Choroid plexus epithelial cell (primary cell): ENCODE measurements around the gene DESI2.

Experiments used
- DNase-seq: peaks from one replicate; pipeline ENCODE4 v3.0.0-alpha.2; 2010; ENCODE audit warnings: low read depth
- H3K4me3 ChIP-seq: 2 replicates; pipeline ENCODE4 v1.5.1; 2011; ENCODE audit warnings: low read depth, mild to moderate bottlenecking, control low read depth, low read length, moderate library complexity
- TF ChIP-seq, protein P1 (sequence below): conservative IDR thresholded peaks from 2 replicates; pipeline ENCODE4 v1.5.1; 2011; ENCODE audit warnings: low read depth, mild to moderate bottlenecking, control low read depth, inconsistent platforms, low read length, moderate library complexity

Gene DESI2

DNA sequence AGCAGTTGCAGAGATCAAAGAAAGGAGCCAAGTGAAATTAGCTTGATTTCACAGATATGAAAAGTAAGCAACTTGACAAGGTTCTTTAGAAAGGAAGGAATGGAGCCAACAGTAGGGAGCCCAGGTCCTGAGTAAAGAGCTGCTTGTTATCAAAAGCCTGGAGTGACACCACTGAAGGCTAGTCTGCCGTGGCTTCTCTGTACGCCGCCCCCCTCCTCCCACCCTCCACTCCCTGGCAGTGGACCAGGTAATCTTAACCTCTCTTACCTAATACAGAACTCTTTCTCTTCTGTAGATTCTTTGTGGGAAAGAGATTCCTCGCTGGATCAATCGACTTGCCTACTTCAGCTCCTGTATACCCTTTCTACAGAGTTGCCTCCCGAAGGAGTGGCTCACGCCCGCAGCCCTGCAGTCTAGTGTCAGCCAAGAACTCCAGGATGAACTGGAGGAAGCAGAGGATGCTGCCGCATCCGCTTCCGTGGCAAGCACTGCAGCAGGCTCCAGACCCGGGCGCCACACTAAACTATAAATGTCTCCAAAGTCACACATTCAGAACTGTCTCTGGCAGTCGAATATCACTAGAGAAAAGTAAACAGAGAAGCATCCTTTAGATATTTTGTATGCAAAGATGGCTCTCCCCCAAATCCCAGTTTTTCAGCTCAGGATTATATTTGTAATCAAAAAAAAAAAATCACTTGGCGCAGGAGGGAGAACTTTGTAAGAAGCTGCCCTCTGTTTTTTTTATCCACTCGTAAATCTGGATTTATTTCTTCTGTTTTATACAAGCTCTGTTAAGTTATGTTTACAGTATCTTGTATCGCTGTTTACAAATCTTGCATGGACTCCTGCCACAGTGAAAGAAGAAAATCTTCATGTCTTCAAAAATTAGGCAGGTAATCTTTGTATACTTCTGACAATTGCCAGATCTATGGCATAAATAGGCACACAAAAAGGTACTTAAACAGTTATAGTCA is 52.6 kb downstream of the DESI2 start:
- no peak for DNase-seq
- TF ChIP-seq, protein P1, sequence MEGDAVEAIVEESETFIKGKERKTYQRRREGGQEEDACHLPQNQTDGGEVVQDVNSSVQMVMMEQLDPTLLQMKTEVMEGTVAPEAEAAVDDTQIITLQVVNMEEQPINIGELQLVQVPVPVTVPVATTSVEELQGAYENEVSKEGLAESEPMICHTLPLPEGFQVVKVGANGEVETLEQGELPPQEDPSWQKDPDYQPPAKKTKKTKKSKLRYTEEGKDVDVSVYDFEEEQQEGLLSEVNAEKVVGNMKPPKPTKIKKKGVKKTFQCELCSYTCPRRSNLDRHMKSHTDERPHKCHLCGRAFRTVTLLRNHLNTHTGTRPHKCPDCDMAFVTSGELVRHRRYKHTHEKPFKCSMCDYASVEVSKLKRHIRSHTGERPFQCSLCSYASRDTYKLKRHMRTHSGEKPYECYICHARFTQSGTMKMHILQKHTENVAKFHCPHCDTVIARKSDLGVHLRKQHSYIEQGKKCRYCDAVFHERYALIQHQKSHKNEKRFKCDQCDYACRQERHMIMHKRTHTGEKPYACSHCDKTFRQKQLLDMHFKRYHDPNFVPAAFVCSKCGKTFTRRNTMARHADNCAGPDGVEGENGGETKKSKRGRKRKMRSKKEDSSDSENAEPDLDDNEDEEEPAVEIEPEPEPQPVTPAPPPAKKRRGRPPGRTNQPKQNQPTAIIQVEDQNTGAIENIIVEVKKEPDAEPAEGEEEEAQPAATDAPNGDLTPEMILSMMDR = no peak

DNA sequence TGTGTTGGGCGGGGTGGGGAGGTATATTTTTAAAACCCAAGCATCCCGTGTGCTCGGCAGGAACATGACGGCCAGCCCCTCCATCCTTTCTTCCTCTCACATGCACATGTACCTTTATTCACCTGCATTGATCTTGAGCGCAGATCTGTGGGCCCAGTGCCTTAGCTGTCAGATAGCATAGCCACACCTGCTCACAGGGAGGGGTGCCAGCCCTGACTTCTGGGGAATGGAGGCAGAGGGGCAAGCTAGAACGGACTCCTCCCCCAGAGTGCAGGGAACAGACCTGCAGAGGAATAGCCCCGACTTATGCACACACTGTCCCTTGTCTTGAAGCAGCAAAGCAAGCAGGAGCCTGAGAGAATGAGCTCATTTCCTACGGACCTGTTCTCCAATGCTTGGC is 56.1 kb downstream of the DESI2 start:
- no peak for DNase-seq
- TF ChIP-seq, protein P1 = no peak
- H3K4me3 ChIP-seq = no peak overlapping the region

More for the DNA sequence above, 52.6 kb downstream of the DESI2 start:
- no peak overlapping the region for H3K4me3 ChIP-seq

DNA sequence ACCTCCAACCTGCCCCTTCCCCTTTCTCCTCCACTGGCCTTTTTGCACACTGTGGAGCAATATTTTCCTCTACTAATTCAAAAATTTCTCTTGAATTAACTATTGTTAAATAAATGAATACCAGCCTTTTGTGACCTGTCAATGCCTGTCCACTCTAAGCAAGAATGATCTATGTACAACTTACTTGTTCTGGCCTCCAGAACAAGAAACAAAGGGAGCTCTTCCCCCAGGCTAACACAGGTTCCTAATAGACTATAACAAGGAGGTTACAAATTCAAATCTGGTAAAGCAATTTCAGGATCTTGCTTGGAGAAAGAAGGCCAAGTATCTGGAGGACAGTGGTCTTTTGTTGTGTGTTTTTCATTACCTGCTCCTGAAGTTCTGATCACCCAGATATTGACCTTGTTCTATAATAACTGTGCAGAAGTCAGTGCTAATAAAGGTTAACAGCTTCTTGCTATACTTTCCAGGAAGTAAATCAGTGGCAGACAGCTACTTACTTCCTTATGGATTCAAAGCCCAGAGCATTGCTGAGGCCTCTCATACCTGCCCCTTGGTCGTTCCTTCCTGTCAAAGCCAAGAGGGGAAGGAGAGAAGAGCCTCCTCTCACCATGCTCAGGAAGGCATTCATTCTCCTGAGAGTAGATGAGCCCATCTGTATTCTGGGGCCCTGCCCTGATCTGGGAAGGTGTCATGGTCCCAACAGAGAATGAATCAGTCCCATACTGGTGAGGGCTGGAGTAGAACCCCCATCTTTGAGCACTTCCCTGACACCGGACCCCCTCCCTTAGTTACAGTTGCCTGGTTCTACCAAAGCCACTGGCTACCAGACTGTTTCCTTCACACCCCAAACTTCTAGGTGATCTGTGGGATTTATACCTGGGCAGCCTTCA is 56.8 kb downstream of the DESI2 start:
- DNase-seq = no peak
- TF ChIP-seq, protein P1 = no peak
- no peak overlapping the region for H3K4me3 ChIP-seq

DNA sequence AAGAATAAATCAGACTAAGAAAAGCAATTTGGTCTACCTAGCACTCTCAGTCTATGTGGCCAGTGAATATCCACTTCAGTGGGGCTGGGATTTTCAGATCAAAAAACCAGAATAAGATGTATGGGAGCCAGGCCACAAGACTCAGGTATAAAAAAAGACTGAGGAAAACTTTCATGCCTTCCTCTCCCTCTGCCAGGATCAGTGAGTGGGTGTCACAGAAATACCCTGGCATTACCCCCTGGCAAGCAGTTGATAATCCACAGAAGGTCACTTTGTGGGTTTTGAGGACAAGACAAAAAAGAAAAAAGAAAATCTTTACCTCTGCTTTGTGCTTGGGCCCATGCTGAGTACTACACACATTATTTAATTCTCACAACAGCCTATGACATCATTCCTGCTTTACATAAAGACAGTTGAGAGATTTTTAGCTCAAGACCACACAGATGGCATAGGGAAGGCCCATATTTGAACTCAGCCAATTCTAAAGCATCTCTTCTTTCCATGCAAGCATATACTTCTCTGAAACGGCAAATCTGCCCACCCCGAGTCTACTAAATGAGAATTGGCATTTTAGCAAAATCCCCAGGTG is 57.6 kb downstream of the DESI2 start:
- TF ChIP-seq, protein P1 = no peak
- DNase-seq = no peak
- no peak overlapping the region for H3K4me3 ChIP-seq

DNA sequence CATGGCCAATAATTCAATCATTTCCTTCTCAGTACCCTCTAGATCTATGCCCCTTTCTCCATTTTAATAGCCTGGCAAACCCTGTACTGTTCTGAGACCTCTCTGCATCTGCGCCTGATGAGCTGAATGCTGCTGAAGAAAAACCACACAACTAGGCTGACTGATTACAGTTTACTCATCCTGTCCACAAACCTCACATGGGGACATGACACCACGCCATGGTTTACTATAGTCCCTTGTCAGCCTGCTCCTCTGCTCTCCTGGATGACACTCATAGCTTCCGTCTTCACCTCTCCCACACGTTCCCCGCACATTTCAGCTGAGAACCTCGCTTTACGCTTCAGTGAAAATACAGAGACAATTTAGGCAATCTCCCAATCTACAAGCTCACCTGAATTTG is 59.7 kb downstream of the DESI2 start:
- TF ChIP-seq, protein P1 = no peak

DNA sequence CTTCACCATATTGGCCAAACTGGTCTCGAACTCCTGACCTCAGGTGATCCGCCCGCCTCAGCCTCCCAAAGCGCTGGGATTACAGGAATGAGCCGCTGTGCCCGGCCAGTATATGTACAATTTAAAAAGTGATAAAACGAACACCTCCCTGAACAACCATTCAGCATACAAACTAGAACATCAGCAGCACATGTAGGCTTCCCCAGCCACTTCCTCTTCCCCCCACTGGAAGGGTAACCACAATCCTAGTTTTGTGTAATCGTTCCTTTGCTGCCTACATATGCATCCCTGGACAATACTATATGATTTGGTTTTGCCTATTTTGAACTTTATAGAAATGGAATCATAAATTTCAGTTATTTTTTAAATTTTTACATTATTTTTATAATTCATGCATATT is 60.4 kb downstream of the DESI2 start:
- no peak overlapping the region for H3K4me3 ChIP-seq
- DNase-seq = no peak
- TF ChIP-seq, protein P1 = no peak

More for the DNA sequence above, 59.7 kb downstream of the DESI2 start:
- no peak overlapping the region for H3K4me3 ChIP-seq
- no peak for DNase-seq
